ENCODE data around the gene PCDHGA10.
"Not testable (repeated sequence)": the region's sequence is repeated elsewhere in the genome, so short reads cannot be mapped to it uniquely, and the experiment has no call there.

The PCDHGA10 gene

DNA sequence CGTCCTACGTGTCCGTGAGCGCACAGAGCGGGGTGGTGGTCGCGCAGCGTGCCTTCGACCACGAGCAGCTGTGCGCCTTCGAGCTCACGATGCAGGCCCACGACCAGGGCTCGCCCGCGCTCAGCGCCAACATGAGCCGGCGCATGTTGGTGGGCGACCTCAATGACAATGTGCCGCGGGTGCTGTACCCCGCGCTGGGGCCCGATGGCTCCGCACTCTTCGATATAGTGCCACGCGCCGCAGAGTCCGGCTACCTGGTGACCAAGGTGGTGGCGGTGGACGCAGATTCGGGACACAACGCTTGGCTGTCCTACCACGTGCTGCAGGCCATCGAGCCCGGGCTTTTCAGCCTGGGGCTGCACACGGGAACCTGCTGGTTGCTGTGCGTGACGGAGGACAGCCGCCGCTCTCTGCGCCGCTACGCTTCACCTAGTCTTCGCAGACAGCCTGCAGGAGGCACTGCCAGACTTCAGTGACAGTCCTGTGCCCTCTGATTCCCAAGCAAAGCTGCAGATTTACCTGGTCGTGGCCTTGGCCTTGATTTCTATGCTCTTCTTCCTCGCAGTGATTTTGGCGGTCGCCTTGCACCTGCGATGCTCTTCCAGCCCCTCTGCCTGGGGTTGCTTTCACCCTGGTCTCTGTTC lies 15.1 kb downstream of the PCDHGA10 start:
- DNase-seq: no peak

DNA sequence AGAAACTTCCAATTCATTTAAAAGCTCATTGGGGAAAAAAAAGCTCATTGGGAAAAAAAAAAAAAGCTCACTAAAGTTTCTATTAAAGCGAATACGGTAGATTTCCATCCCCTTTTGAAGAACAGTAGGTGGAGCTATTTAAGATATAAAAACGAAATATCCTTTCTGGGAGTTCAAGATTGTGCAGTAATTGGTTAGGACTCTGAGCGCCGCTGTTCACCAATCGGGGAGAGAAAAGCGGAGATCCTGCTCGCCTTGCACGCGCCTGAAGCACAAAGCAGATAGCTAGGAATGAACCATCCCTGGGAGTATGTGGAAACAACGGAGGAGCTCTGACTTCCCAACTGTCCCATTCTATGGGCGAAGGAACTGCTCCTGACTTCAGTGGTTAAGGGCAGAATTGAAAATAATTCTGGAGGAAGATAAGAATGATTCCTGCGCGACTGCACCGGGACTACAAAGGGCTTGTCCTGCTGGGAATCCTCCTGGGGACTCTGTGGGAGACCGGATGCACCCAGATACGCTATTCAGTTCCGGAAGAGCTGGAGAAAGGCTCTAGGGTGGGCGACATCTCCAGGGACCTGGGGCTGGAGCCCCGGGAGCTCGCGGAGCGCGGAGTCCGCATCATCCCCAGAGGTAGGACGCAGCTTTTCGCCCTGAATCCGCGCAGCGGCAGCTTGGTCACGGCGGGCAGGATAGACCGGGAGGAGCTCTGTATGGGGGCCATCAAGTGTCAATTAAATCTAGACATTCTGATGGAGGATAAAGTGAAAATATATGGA lies 17.7 kb downstream of the PCDHGA10 start, which contains the start of gene PCDHGA12:
PCDHGA12 (plus strand) TSS at position 176 of the 782 bp plus-strand sequence; CDS start at position 429, 253 bp downstream.
- no peak for DNase-seq

DNA sequence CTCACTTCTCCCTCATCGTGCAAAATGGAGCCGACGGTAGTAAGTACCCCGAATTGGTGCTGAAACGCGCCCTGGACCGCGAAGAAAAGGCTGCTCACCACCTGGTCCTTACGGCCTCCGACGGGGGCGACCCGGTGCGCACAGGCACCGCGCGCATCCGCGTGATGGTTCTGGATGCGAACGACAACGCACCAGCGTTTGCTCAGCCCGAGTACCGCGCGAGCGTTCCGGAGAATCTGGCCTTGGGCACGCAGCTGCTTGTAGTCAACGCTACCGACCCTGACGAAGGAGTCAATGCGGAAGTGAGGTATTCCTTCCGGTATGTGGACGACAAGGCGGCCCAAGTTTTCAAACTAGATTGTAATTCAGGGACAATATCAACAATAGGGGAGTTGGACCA lies 18.5 kb downstream of the PCDHGA10 start:
- no peak for DNase-seq

GRCh38 chr5:141432308-141432707 lies 19.5 kb downstream of the PCDHGA10 start:
- DNase-seq: not testable (repeated sequence)

DNA sequence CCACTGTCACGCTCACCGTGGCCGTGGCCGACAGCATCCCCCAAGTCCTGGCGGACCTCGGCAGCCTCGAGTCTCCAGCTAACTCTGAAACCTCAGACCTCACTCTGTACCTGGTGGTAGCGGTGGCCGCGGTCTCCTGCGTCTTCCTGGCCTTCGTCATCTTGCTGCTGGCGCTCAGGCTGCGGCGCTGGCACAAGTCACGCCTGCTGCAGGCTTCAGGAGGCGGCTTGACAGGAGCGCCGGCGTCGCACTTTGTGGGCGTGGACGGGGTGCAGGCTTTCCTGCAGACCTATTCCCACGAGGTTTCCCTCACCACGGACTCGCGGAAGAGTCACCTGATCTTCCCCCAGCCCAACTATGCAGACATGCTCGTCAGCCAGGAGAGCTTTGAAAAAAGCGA lies 19.9 kb downstream of the PCDHGA10 start:
- DNase-seq: not testable (repeated sequence)

- DNase-seq: no peak
Observed at GRCh38 chr5:141434006-141434405, 21.2 kb downstream of the PCDHGA10 start.

DNA sequence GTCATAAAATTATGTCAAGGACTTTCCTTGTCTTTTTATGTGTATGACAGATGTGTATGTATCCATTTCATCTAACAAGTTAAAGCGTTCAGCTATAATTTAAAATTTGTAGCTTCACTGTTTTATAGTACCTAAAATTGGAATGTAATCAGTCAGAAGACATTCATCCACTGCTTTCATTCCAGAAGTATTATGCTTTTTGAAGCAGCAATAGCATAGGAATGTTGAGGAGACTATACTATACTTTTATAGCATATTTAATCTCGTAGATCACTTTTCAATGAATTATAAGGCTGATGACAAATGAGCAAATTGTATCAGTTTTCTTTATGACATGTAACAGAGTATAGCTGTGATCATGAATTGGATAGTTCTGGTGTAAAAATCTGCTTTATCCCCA lies 24.4 kb downstream of the PCDHGA10 start:
- no peak for DNase-seq

DNA sequence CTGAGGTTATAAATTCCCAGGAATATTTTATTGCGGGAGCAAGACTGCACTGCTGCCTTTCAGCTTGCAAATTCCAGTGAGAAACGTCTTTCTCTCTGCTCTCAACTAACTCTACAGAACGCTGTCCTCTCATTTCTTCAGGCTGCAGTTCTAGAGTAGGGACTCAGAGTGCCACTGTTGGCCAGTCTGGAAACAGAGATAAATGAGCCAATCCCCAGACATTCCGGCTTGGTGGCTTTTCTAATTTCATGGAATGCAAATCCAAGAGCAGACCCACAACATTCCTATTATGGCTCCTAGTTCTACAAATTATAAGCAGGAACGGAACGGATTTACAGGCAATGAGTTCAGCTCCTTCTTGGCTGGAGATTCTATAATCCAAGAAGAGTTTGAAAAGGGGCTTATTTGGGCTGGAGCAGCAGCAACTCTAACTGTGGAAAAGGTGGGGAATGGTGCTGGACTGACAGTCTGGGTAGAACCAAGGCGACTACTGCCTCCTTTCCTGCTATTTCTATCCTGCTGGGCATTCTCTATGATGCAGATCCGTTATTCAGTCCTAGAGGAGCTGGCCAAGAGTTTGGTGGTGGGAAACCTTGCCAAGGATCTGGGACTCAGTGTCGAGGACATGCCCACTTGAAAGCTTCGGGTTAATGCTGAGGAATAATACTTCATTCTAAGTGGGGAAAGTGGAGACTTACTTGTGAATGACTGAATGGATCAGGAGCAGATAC lies 26.8 kb downstream of the PCDHGA10 start:
- DNase-seq: no peak

- DNase-seq: no peak
Observed at GRCh38 chr5:141440341-141440740, 27.6 kb downstream of the PCDHGA10 start.

- DNase-seq: no peak
Observed at GRCh38 chr5:141441571-141442170, 28.9 kb downstream of the PCDHGA10 start.

DNA sequence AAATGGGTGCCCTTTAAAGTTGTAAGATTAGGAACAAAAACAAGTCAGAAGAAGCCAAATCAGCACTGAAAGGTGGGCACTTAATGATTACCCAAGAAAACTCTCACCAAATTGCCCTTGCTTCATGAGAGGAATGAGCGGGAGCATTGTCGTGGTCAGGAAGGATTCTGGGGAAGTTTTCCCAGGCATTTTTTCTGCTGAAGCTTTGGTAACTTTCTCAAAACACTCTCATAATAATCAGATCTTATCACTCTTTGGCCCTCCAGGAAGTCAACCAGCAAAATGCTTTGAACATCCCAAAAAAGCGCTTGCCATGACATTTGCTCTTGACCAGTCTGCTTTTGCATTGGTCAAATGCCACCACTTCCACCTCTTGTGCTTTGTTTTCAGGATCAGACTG lies 52.6 kb downstream of the PCDHGA10 start:
- DNase-seq: no peak

Data from NCI-H524 treated with DMSO at 0.1 percent for 48 hours (cell line).